ENCODE results near the gene CDHR5.

CDHR5 gene

GRCh38 chr11:608791-609251 is 15.9 kb downstream of the CDHR5 start:
- DNase-seq = no peak

GRCh38 chr11:607971-608659 is 16.6 kb downstream of the CDHR5 start:
- DNase-seq = no peak

GRCh38 chr11:607020-607780 is 17.6 kb downstream of the CDHR5 start:
- DNase-seq = no peak

- DNase-seq = no peak
Observed at GRCh38 chr11:606245-606644, 18.5 kb downstream of the CDHR5 start.

GRCh38 chr11:605286-606129 is 19.2 kb downstream of the CDHR5 start:
- DNase-seq = no peak

GRCh38 chr11:603154-603553 is 21.6 kb downstream of the CDHR5 start:
- no peak for DNase-seq

- no peak for DNase-seq
Observed at GRCh38 chr11:601573-602245, 23.0 kb downstream of the CDHR5 start.

- DNase-seq = no peak
Observed at GRCh38 chr11:598005-598680, 26.6 kb downstream of the CDHR5 start.

GRCh38 chr11:597166-597725 is 27.5 kb downstream of the CDHR5 start:
- no peak for DNase-seq

- DNase-seq = no peak
Observed at GRCh38 chr11:596374-596773, 28.4 kb downstream of the CDHR5 start.

GRCh38 chr11:595400-595799 is 29.4 kb downstream of the CDHR5 start:
- no peak for DNase-seq

GRCh38 chr11:593347-593746 is 31.4 kb downstream of the CDHR5 start:
- no peak for DNase-seq

GRCh38 chr11:592918-593317 is 31.8 kb downstream of the CDHR5 start:
- DNase-seq = no peak

- no peak for DNase-seq
Observed at GRCh38 chr11:592501-592900, 32.3 kb downstream of the CDHR5 start.

- DNase-seq = no peak
Observed at GRCh38 chr11:590997-591396, 33.8 kb downstream of the CDHR5 start.

- DNase-seq = no peak
Observed at GRCh38 chr11:589798-590197, 35.0 kb downstream of the CDHR5 start.

GRCh38 chr11:587978-588380 is 36.8 kb downstream of the CDHR5 start:
- DNase-seq = no peak

GRCh38 chr11:587546-587945 is 37.2 kb downstream of the CDHR5 start:
- no peak for DNase-seq

- no peak for DNase-seq
Observed at GRCh38 chr11:586376-587316, 38.1 kb downstream of the CDHR5 start.

GRCh38 chr11:584287-584686 is 40.5 kb downstream of the CDHR5 start:
- DNase-seq = no peak

GRCh38 chr11:581752-582151 is 43.0 kb downstream of the CDHR5 start:
- DNase-seq = no peak
